NCI-H748 treated with DMSO at 0.1 percent for 48 hours (cell line): ENCODE data around the gene NEK11.
"Not testable (repeated sequence)": the region's sequence is repeated elsewhere in the genome, so short reads cannot be mapped to it uniquely, and the experiment has no call there.

Experiments
- DNase-seq: peaks from one replicate; lab custom pipeline; 2025; lab: John Stamatoyannopoulos, UW

NEK11 gene

GRCh38 chr3:131357275-131357674 is 330.6 kb downstream of the NEK11 start:
- no peak for DNase-seq

GRCh38 chr3:131360191-131360755 is 333.6 kb downstream of the NEK11 start:
- no peak for DNase-seq

GRCh38 chr3:131361066-131361463 is 334.4 kb downstream of the NEK11 start:
- DNase-seq: not testable (repeated sequence)

GRCh38 chr3:131361464-131362421 is 335.1 kb downstream of the NEK11 start:
- no peak for DNase-seq

GRCh38 chr3:131363275-131363674 is 336.6 kb downstream of the NEK11 start:
- no peak for DNase-seq

- no peak for DNase-seq
Observed at GRCh38 chr3:131370935-131371687, 344.4 kb downstream of the NEK11 start.

- DNase-seq: no peak
Observed at GRCh38 chr3:131371688-131372066, 345.0 kb downstream of the NEK11 start.

- no peak for DNase-seq
Observed at GRCh38 chr3:131374741-131375140, 348.1 kb downstream of the NEK11 start.

GRCh38 chr3:131380821-131381444 is 354.3 kb downstream of the NEK11 start:
- not testable (repeated sequence) for DNase-seq

GRCh38 chr3:131381445-131382291 is 355.0 kb downstream of the NEK11 start, which contains the start of gene NUDT16:
Gene NUDT16 (plus strand): TSS chr3:131381774. CDS start chr3:131381805, 31 bp downstream.
- DNase-seq: peak; percentile 86

GRCh38 chr3:131386429-131387165 is 359.9 kb downstream of the NEK11 start:
- no peak for DNase-seq

- no peak for DNase-seq
Observed at GRCh38 chr3:131387796-131388489, 361.3 kb downstream of the NEK11 start.

GRCh38 chr3:131388490-131388799 is 361.8 kb downstream of the NEK11 start:
- DNase-seq: no peak

- no peak for DNase-seq
Observed at GRCh38 chr3:131390331-131390730, 363.7 kb downstream of the NEK11 start.

GRCh38 chr3:131393051-131393450 is 366.4 kb downstream of the NEK11 start:
- DNase-seq: no peak

GRCh38 chr3:131393868-131394267 is 367.2 kb downstream of the NEK11 start:
- DNase-seq: no peak

- no peak for DNase-seq
Observed at GRCh38 chr3:131394400-131394799, 367.7 kb downstream of the NEK11 start.

GRCh38 chr3:131396170-131396569 is 369.5 kb downstream of the NEK11 start:
- DNase-seq: no peak

GRCh38 chr3:131397889-131398288 is 371.2 kb downstream of the NEK11 start:
- no peak for DNase-seq
